HepG2 (cell line): Measurements from ENCODE around the gene NUP214. TPM values are rescaled to one million over a fixed set of nuclear protein-coding genes. Genes with fewer than 3 reads are reported as not detected.

Experiments
- ATAC-seq: fragments of 200-7000 bp; cut with Tn5 transposase; 3 replicates; pipeline ENCODE4 v1.9.1; 2020; ENCODE audit warnings: mild to moderate bottlenecking, moderate library complexity
- BruUV-seq: library from RNA; stranded (reverse); fragments of 400-500 nt; replicated peaks from 2 replicates; lab custom pipeline; 2021; lab: Mats Ljungman, UMichigan
- CTCF ChIA-PET: fragments of 300-600 bp; formaldehyde crosslinking; extraction: SDS; loops from one replicate; lab custom pipeline; 2021; ENCODE audit warnings: low total read pairs, inconsistent platforms, low intra/inter-chr PET ratio; lab: Yijun Ruan, JAX
- POLR2A ChIA-PET: fragments of 350-600 bp; sonication (Branson Sonifier 250); formaldehyde crosslinking; loops from one replicate; lab custom pipeline; 2020; ENCODE audit warnings: antibody characterized with exemption, inconsistent platforms; lab: Yijun Ruan, JAX
- DNase-seq: peaks from one replicate; pipeline ENCODE4 v3.0.0-alpha.2; 2015; ENCODE audit warnings: low spot score
- FAIRE-seq: peaks from 3 replicates; lab custom pipeline; 2011; peaks lifted over from hg19 to GRCh38; lab: Jason Lieb, UNC
- H2AFZ ChIP-seq: one replicate; pipeline ENCODE4 v1.6.1; 2011; ENCODE audit warnings: low read length, inconsistent platforms
- H3K27ac ChIP-seq: fragments of 300-600 bp; 3 replicates; pipeline ENCODE4 v1.8.0; 2011; ENCODE audit warnings: mixed run types, mild to moderate bottlenecking, mixed read lengths, low read length, inconsistent platforms; ENCODE audit not compliant: insufficient read depth; ENCODE audit errors: extremely low read length
- H3K27me3 ChIP-seq, 2 experiments: fragments of 200-600 bp in 1 of 2; 2 replicates in 1 of 2; 3 replicates in 1 of 2; pipeline versions ENCODE4 v1.6.0 to v1.8.0; 2011; ENCODE audit warnings: low read length in 2 of 2, mild to moderate bottlenecking in 2 of 2, moderate library complexity in 2 of 2, inconsistent platforms in 1 of 2; ENCODE audit not compliant: insufficient read depth in 2 of 2, control insufficient read depth in 1 of 2
- H3K36me3 ChIP-seq, 2 experiments: fragments of 200-600 bp in 1 of 2; replicated peaks in 1 of 2; 2 replicates in 1 of 2; 3 replicates in 1 of 2; pipeline versions ENCODE4 v1.5.1 to v1.8.0; 2011; ENCODE audit warnings: low read length in 2 of 2, inconsistent platforms in 1 of 2; ENCODE audit not compliant: insufficient read depth in 2 of 2, control insufficient read depth in 1 of 2
- H3K4me1 ChIP-seq: 2 replicates; pipeline ENCODE4 v1.5.1; 2012; ENCODE audit warnings: low read length, inconsistent platforms; ENCODE audit not compliant: insufficient read depth
- H3K4me2 ChIP-seq: 2 replicates; pipeline ENCODE4 v1.6.0; 2011; ENCODE audit warnings: low read depth, low read length, inconsistent platforms
- H3K4me3 ChIP-seq, 3 experiments: fragments of 200-600 bp in 1 of 3; sonication (generic), shearing (Covaris generic) in 1 of 3; replicated peaks in 1 of 3; 2 replicates each; pipeline ENCODE4 v1.5.1; 2011 to 2016; ENCODE audit warnings: low read length in 3 of 3, inconsistent platforms in 2 of 3, low read depth in 2 of 3, mild to moderate bottlenecking in 2 of 3, control low read depth in 1 of 3, mixed read lengths in 1 of 3; ENCODE audit not compliant: insufficient read depth in 1 of 3
- H3K79me2 ChIP-seq: one replicate; pipeline ENCODE4 v1.6.1; 2011; ENCODE audit warnings: low read length, inconsistent platforms; ENCODE audit not compliant: insufficient read depth
- H3K9ac ChIP-seq: 2 replicates; pipeline ENCODE4 v1.6.0; 2011; ENCODE audit warnings: mild to moderate bottlenecking, low read depth, low read length, inconsistent platforms; ENCODE audit not compliant: insufficient read depth
- H3K9me3 ChIP-seq: 2 replicates; pipeline ENCODE4 v1.5.1; 2012; ENCODE audit warnings: mild to moderate bottlenecking, low read length
- H4K20me1 ChIP-seq: 2 replicates; pipeline ENCODE4 v1.6.0; 2011; ENCODE audit warnings: inconsistent platforms, mild to moderate bottlenecking, low read length, moderate library complexity; ENCODE audit not compliant: insufficient read depth
- AHDC1 ChIP-seq: sonication (generic); formaldehyde crosslinking; IDR thresholded peaks from 2 replicates; pipeline ENCODE4 v1.5.1; 2020; ENCODE audit warnings: mild to moderate bottlenecking, missing genetic modification reagents, borderline replicate concordance
- CCAR2 ChIP-seq: fragments of 200-400 bp; formaldehyde crosslinking; optimal IDR thresholded peaks from 2 replicates; pipeline ENCODE3; 2018; ENCODE audit warnings: low read depth, mild to moderate bottlenecking, low read length, moderate library complexity
- HNRNPK ChIP-seq: fragments of 200-400 bp; formaldehyde crosslinking; IDR thresholded peaks from 2 replicates; pipeline ENCODE4 v1.6.1; 2018; ENCODE audit warnings: low read length, low read depth, moderate library complexity, mild to moderate bottlenecking; ENCODE audit not compliant: poor library complexity, severe bottlenecking
- JUN ChIP-seq: sonication (generic); formaldehyde crosslinking; IDR thresholded peaks from 2 replicates; pipeline ENCODE4 v1.4.0; 2020; ENCODE audit warnings: mild to moderate bottlenecking, missing genetic modification reagents
- RFXAP ChIP-seq: sonication (generic); formaldehyde crosslinking; IDR thresholded peaks from 2 replicates; pipeline ENCODE4 v1.4.0; 2020; ENCODE audit warnings: missing genetic modification reagents, borderline replicate concordance
- RORA ChIP-seq: sonication (generic); formaldehyde crosslinking; IDR thresholded peaks from 2 replicates; pipeline ENCODE4 v1.5.0; 2020; ENCODE audit warnings: mild to moderate bottlenecking, missing genetic modification reagents, moderate library complexity
- SALL1 ChIP-seq: sonication (generic); formaldehyde crosslinking; IDR thresholded peaks from 2 replicates; pipeline ENCODE4 v1.8.0; 2022; ENCODE audit warnings: mild to moderate bottlenecking, missing genetic modification reagents
- ZBTB3 ChIP-seq: sonication (generic); formaldehyde crosslinking; IDR thresholded peaks from 2 replicates; pipeline ENCODE4 v1.4.0; 2020; ENCODE audit warnings: low read depth, mild to moderate bottlenecking, moderate library complexity, missing genetic modification reagents, borderline replicate concordance
- ZEB1 ChIP-seq: IDR thresholded peaks from 2 replicates; pipeline ENCODE4 v1.6.1; 2012; ENCODE audit warnings: mild to moderate bottlenecking, low read depth, inconsistent platforms; ENCODE audit not compliant: insufficient replicate concordance
- ZFP90 ChIP-seq: sonication (generic); formaldehyde crosslinking; IDR thresholded peaks from 2 replicates; pipeline ENCODE4 v1.8.0; 2022; ENCODE audit warnings: missing genetic modification reagents, mild to moderate bottlenecking, inconsistent platforms, borderline replicate concordance
- ZKSCAN5 ChIP-seq: sonication (generic); formaldehyde crosslinking; IDR thresholded peaks from 2 replicates; pipeline ENCODE4 v1.5.1; 2020; ENCODE audit warnings: mild to moderate bottlenecking, missing genetic modification reagents
- ZNF589 ChIP-seq: sonication (generic); formaldehyde crosslinking; conservative IDR thresholded peaks from 2 replicates; pipeline ENCODE4 v1.8.0; 2022; ENCODE audit warnings: mild to moderate bottlenecking, moderate library complexity, missing genetic modification reagents
- ZNF761 ChIP-seq: sonication (generic); formaldehyde crosslinking; conservative IDR thresholded peaks from 2 replicates; pipeline ENCODE4 v1.4.0; 2020; ENCODE audit warnings: mild to moderate bottlenecking, missing genetic modification reagents
- WGBS: methylation state at CpG from one replicate; pipeline ENCODE4 v1.1.6; 2017; ENCODE audit warnings: low lambda C conversion rate; 5-methylcytosine and 5-hydroxymethylcytosine counted together
- in situ Hi-C: cut with HindIII; loops from 2 replicates; pipeline ENCODE4 v1.10.0; 2017; ENCODE audit warnings: low pct_unique_long_range_greater_than_20kb; ENCODE audit not compliant: extremely low pct_ligation_motif_present
- intact Hi-C: fragments of 100-400 bp; cut with micrococcal nuclease; formaldehyde crosslinking; loops from one replicate; pipeline ENCODE4 v1.10.0; 2022; ENCODE audit not compliant: unreplicated experiment
- polyA plus RNA-seq, 8 experiments: library from polyadenylated mRNA; depleted of rRNA in 3 of 8; stranded (reverse) in 7 of 8; unstranded in 1 of 8; fragments of >200 nt; fragmentation: Illumina TruSeq in 4 of 8; extraction: Trizol in 4 of 8; gene quantifications; 2 replicates each; pipeline versions ENCODE4 v1.2.1 to v1.2.3, GENCODE V29; 2011 to 2016; ENCODE audit warnings: low read depth in 4 of 8, missing spikeins in 1 of 8, mixed read lengths in 1 of 8; ENCODE audit not compliant: insufficient read depth in 1 of 8
- total RNA-seq, 5 experiments: library from RNA; depleted of rRNA; stranded (reverse); fragments of >200 nt; fragmentation: Illumina TruSeq; extraction: Trizol; gene quantifications; 2 replicates each; pipeline ENCODE4 v1.2.3, GENCODE V29; 2016; ENCODE audit warnings: low read depth in 1 of 5

The NUP214 gene
- total and polyA plus RNA-seq, 2 of the 13 experiments (the other 11 are each of a cell fraction or from before 2014, with no cell fraction given) = 8.4 to 16.0 TPM

GRCh38 chr9:131140550-131140949 is 15.2 kb downstream of the NUP214 start:
- in situ Hi-C loops = no loop called here
- H3K4me3 ChIP-seq = no peak overlapping the region
- POLR2A ChIA-PET = no interaction called here
- H3K36me3 ChIP-seq = peaks cover 27 to 96% of the 10 kb centered on the region in 2 experiments
- no peaks in the 10 kb centered on the region for H3K4me1 ChIP-seq
- H3K9me3 ChIP-seq = no peaks in the 10 kb centered on the region
- no peak overlapping the region for H3K27ac ChIP-seq
- FAIRE-seq (no peak), DNase-seq (no peak), ATAC-seq (no peak)
- BruUV-seq = no TSS peak
- H3K27me3 ChIP-seq = no peaks in the 10 kb centered on the region
- WGBS = 99% methylated on average over 3 of the region's 3 CpGs
- no peak overlapping the region for H2AFZ ChIP-seq
- no peaks in the 10 kb centered on the region for H4K20me1 ChIP-seq
- H3K79me2 ChIP-seq = no peaks in the 10 kb centered on the region
- intact Hi-C loops = no loop called here
- H3K9ac ChIP-seq = no peak overlapping the region
- H3K4me2 ChIP-seq = no peak overlapping the region
- no peak for TF ChIP-seq ZNF589 (CRISPR knock-in tag)
- CTCF ChIA-PET = no interaction called here

GRCh38 chr9:131142160-131142559 is 16.8 kb downstream of the NUP214 start:
- CTCF ChIA-PET = no interaction called here
- in situ Hi-C loops = no loop called here
- Histone ChIP-seq H3K79me2 (no peaks in the 10 kb centered on the region), H3K4me3 (no peak overlapping the region), H4K20me1 (no peaks in the 10 kb centered on the region), H3K4me2 (no peak overlapping the region), H3K9me3 (no peaks in the 10 kb centered on the region), H3K4me1 (no peaks in the 10 kb centered on the region), H3K9ac (no peak overlapping the region), H2AFZ (no peak overlapping the region), H3K27me3 (no peaks in the 10 kb centered on the region), H3K27ac (no peak overlapping the region), H3K36me3 (peaks cover 34 to 96% of the 10 kb centered on the region in 2 experiments)
- DNase-seq = no peak
- no peak for ATAC-seq
- FAIRE-seq = no peak
- no TSS peak for BruUV-seq
- intact Hi-C loops = no loop called here
- WGBS = 100% methylated on average over 3 of the region's 3 CpGs
- POLR2A ChIA-PET = no interaction called here
- no peak for TF ChIP-seq ZBTB3 (CRISPR knock-in tag)
- no peak for TF ChIP-seq RORA
- TF ChIP-seq RFXAP (CRISPR knock-in tag) = no peak
- TF ChIP-seq ZNF761 (CRISPR knock-in tag) = no peak
- no peak for TF ChIP-seq SALL1
- no peak for TF ChIP-seq ZFP90
- TF ChIP-seq ZEB1 = no peak
- no peak for TF ChIP-seq ZKSCAN5
- TF ChIP-seq AHDC1 (CRISPR knock-in tag) = no peak
- no peak for TF ChIP-seq CCAR2
- no peak for TF ChIP-seq JUN
- no peak for TF ChIP-seq HNRNPK
